HG03103 (cell line): Measurements from ENCODE around the gene SETD1A.

Experiments used
- ATAC-seq: cut with Tn5 transposase; IDR thresholded peaks from one replicate; pipeline ENCODE4 v1.9.1; 2021; ENCODE audit warnings: low read depth; ENCODE audit not compliant: unreplicated experiment

SETD1A gene

DNA sequence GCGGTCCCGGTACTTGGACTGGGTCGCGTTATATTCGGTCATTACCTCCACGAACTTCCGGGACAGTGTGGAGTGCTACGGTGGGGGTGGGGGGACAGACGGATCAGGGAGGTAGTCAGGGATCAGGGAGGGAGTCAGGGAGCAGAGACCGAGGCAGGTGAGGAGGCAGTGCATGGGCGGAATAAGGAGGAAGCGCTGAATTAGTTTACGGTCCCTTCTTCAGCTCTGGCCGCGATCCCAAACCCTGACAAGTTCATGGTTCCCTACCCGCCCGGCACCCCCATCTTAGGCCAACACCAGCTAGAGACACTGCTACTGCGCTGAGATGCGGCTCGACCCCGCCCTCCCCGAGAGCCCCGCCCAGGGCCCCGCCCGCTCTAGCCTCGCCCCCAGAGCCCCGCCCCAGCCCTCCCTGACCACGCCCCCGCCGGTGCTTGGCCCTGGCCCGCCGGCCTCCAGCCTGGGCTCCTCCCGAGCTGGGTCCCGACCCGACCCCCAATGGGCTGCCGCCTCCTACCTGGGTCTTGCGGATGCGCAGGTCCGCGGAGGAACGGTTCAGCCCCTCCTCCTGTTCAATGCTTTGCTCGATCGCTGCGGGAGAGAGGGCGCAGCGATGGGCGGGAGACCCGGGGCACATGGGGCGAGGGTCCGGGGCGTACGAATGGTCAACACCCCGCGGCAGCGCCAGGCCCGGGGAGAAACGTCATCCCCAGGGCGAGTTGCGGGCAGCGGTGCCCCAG lies 39.6 kb downstream of the SETD1A start:
- ATAC-seq, result peak; percentile 65

- ATAC-seq, result no peak
Observed at GRCh38 chr16:30997725-30998711, 40.5 kb downstream of the SETD1A start.

DNA sequence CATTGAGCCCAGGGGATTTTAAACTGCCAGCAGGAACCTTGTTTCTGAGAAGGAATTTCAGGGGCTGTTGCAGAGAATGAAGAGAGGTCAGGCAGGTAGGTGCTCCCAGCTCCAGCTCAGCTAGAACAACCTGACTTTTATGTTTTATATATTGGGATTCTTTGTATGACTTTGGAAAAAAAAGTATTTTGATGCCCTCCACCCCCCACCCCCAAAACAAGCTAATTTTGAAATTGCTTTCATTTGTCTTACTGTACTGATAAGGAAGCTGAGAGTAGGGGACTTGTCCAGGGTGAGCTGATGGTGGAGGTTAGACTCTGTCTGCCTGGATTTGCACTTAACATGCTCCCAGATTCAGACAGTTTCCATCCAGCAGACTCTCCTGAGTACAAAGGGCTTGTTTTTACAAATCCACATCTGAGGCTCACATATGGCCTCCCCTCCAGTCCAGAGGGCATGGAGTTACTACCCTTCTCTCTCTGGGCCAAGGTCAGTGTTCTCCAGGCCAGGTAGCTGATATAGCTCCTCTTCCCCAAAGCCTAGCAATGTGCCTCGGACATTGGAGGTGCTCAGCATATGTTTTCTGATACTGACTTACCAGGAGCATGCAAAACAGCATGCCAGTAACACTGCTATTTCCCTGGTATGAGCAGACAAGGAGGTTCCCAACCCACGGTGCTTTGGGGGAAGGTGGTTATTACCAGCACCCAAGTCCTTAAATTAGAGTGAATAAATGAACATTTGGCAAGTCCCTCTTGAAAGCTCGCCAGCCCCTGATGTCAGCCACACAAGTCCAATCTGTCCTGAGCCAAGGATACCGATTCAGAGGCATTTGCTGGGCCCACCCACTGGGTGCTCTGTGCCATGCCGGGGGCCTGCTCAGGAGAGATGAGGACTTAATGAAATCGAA lies 41.6 kb downstream of the SETD1A start:
- ATAC-seq, result no peak

GRCh38 chr16:31000671-31001382 lies 43.3 kb downstream of the SETD1A start:
- ATAC-seq, result no peak

GRCh38 chr16:31001507-31002249 lies 44.1 kb downstream of the SETD1A start:
- ATAC-seq, result no peak

DNA sequence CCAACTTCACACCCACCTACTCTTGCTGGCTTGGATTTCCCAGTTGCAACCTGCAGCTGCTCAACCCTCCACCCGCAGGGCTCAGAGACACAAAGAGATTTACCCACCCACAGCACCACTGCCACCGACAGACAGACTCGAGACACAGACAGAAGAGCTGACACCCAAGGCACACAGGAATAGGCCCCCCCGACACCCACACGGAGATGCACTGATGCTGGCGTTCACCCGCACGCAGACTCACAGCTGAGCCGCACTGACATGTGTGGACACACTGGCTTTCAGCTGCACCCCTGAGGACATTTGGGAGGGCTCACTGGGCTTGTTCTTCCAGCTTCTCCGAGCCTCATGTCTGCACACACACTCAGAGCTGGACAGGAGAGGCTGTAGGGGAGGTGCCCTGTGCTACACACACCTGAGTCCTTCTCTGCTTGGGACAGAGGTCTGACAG lies 44.7 kb downstream of the SETD1A start:
- no peak for ATAC-seq

- ATAC-seq, result no peak
Observed at GRCh38 chr16:31002862-31003341, 45.3 kb downstream of the SETD1A start.

DNA sequence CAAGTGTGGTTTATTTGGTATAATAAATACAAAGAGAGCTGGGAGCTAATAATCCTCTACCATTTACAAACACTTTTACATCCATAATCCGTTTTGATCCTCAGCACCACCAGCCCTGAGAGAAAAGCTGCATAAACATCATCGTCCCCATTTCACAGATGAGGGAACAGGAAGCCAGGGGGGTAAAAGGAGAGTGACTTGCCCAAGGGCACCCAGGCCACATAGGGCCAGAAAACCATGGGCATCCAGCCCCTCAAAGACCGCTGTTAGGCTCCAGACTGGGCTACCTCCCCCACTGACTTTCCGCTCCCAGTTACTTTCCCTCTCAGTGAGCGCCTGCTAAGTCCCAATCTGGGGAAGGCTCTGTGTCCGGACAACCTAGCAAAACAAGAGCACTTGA lies 46.2 kb downstream of the SETD1A start:
- no peak for ATAC-seq

DNA sequence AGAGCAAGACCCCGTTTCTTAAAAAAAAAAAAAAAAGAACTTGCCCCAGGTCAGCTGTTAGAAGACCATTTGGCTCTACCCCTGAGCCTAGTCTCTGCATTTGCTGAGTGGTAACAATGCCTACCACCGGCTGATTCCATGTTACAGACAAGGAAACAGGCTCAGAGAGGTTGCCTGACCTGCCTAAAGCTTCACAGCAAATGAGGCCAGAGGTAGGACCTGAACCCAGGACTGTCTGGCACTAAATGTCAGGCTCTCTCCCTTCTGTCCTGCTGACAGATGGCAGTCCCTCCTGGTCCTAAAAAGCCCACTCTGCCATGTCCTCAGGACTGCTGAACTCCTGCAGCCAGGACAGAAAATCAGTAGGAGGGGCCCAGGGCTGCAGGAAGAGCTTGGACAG lies 47.1 kb downstream of the SETD1A start:
- no peak for ATAC-seq

GRCh38 chr16:31005350-31006085 lies 48.0 kb downstream of the SETD1A start:
- no peak for ATAC-seq

- no peak for ATAC-seq
Observed at GRCh38 chr16:31006086-31006385, 48.5 kb downstream of the SETD1A start.

GRCh38 chr16:31006589-31006988 lies 49.0 kb downstream of the SETD1A start:
- ATAC-seq, result no peak

- no peak for ATAC-seq
Observed at GRCh38 chr16:31007684-31008083, 50.1 kb downstream of the SETD1A start.

DNA sequence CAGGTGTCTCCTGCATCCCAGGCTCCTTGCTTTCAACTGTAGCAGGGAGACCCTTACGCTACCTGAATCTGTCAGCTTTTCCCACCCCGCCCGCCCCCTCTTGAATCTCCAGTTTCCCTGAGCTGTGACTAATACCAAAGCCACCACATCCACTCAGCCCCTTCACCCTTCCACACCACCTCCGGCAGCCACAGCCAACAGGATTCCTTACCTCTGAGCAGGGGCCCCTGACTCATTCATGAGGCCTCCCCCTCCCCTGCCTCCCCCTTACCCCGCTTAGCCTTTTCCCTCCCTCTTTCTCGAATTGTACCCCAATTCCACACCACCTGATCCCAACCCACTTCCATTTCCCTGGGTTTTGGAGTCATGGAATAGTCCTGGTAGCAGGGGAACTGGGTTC lies 50.6 kb downstream of the SETD1A start:
- ATAC-seq, result no peak

DNA sequence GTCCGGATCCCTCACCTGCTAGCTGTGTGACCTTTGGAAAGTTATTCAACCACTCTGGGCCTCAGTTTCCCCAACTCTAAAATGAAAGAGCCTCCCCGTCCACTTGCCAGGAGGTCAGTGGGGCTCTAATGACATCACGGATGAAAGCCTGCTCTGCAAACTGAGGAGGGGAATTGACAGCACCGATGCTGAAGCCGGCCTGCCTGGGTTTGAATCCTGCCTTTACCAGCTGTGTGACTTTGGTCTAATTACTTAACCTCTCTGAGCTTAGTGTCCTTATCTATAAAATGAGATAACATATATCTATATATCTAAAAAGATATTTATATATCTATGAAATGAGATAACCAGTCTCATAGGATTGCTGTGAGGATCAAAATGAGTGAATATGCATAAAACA lies 51.0 kb downstream of the SETD1A start:
- no peak for ATAC-seq

DNA sequence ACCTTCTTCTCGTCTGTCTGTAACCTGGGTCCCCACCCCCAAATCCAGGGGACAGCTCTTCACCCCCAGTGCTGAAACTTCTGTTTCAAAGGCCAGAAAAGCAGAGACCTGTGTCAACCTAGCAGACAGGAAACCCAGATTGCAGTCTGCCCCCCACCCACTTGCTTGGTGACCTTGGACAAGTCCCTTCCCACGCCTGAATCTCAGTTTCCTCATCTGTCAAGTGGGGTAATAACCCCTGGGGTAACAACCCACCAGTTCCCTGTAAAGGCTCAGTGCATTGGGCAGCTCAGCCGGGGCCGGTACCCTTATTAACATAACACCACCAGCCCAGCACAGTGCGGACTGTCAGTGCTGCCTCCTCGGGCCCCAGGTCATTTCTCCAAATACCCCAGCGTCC lies 51.6 kb downstream of the SETD1A start:
- ATAC-seq, result no peak

DNA sequence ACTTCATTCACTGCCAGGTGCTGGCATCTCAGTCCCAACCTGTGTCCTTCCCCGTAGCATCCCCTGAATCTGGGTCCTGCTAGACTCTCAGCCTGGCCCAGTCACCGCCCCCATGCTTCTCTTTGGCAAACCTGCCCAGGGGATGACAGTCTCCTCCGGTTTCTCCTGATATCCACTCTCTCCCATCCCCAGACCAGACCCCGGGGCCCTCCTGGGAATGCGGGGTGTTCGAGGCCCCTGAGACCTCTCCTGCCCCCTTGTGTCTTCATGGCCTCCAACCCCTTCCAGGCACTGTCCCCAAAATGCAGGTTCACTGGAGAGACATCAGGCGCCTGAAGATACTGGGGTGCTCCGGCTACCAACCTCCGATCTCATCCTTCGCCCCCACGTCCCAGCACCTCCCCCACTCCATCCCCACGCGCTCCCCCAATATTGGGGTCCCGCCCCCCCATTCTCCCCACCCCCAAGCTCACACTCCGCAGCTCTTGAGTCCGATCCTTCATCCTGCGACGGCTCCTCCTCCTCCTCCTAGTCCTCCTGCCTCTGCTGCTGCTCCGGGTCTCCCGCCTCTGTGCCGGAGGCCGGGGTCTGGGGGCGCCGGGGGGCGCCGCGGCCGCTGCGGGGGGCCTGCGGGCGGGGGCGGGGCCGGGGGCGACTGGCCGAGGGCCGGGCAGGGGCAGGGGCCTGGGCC lies 52.5 kb downstream of the SETD1A start:
- ATAC-seq, result no peak
